Prostate gland (tissue), 2 donors: ENCODE measurements around the gene CDIPT.

Source experiments
- CTCF ChIP-seq, 4 experiments: fragments of 200-600 bp in 2 of 4; fragments of 450-650 bp in 2 of 4; sonication (generic) in 2 of 4; IDR thresholded peaks; 1 replicate in 3 of 4; 2 replicates in 1 of 4; pipeline ENCODE4 v1.5.1; 2016 to 2019; ENCODE audit warnings: antibody characterized with exemption in 4 of 4, mild to moderate bottlenecking in 2 of 4, moderate library complexity in 2 of 4
- POLR2A ChIP-seq: fragments of 450-650 bp; IDR thresholded peaks from one replicate; pipeline ENCODE4 v1.6.1; 2016; ENCODE audit warnings: antibody characterized with exemption, mild to moderate bottlenecking
- POLR2AphosphoS5 ChIP-seq: sonication (generic); formaldehyde crosslinking; IDR thresholded peaks from one replicate; pipeline ENCODE4 v1.6.1; 2017; ENCODE audit warnings: antibody characterized with exemption

- TF ChIP-seq CTCF (IDR thresholded peaks at IDR 0.05) (no peak), POLR2A (no peak), POLR2AphosphoS5 (no peak)
Measured at GRCh38 chr16:29845656-29846055, 17.4 kb downstream of the CDIPT start.
